ENCODE data around the gene DDAH2. TPM values are rescaled to one million over a fixed set of nuclear protein-coding genes. Genes with fewer than 3 reads are reported as not detected.

The DDAH2 gene
- total and polyA plus RNA-seq, 8 donors: 33.3 to 133 (median 65.8) TPM

- 0 to 15% (median 11%) methylated on average over 3 to 15 of the region's 15 CpGs for WGBS, 5 donors
- H3K27ac ChIP-seq: peak within 1 kb of the TSS; percentile 78 to 90 (median 84)
- no peaks in the 10 kb centered on the region for H3K9me3 ChIP-seq
- H3K27me3 ChIP-seq: no peaks in the 10 kb centered on the region
- H3K4me1 ChIP-seq: peaks cover 28 to 44% (median 35%) of the 10 kb centered on the region in 4 donors
- DNase-seq: peak; percentile 89 to 94
- peak within 1 kb of the TSS in 2 of 4 donors; percentile 1 to 24 for H3K4me3 ChIP-seq
- intact Hi-C loops (cut with DNase I; ENCODE audit: low total_unique reads): no loop called here
- peaks cover 32 to 44% (median 43%) of the 10 kb centered on the region in 4 donors for H3K36me3 ChIP-seq
- TF ChIP-seq POLR2A (IDR thresholded peaks at IDR 0.05) (peak in 1 of 4 donors; percentile 34), CTCF (IDR thresholded peaks at IDR 0.05) (no peak), POLR2AphosphoS5 (IDR thresholded peaks at IDR 0.05) (peak in 1 of 3 donors; percentile 83)
These were observed 48.0 kb upstream of the DDAH2 start, which contains the start of gene VWA7 for GRCh38 chr6:31776989-31777666. VWA7 (minus strand) TSS chr6:31777328; CDS start chr6:31776779, 549 bp downstream.

DNA sequence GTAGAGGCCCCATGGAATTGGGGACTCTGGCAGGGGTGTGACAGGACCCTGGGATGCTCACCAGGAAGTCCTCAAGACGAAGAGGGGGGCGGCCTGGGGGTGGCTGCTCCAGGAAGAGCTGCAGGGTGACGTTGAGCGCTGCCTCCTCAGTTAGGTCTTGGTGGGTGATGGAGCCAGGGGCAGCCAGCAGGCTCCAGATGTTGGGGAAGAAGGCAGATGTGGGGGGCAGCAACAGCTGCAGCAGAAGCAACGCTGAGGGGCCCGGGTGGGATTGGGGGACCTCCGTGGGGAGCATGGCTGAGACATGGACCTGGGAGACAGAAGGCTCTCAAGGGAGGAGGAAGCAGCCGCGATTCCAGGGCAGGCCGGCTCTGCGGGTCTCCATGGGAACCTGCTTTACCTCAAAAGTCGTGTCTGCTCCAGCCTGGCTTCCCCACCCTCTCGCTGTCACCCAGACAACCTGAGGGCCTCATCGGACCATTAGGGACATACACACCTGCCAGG, 47.4 kb upstream of the DDAH2 start:
- H3K9me3 ChIP-seq: no peaks in the 10 kb centered on the region
- H3K27me3 ChIP-seq: no peaks in the 10 kb centered on the region
- peaks cover 28 to 38% (median 37%) of the 10 kb centered on the region in 4 donors for H3K36me3 ChIP-seq
- TF ChIP-seq CTCF (IDR thresholded peaks at IDR 0.05): no peak
- TF ChIP-seq EP300 (IDR thresholded peaks at IDR 0.05): no peak
- no peak for TF ChIP-seq POLR2A (IDR thresholded peaks at IDR 0.05)
- TF ChIP-seq POLR2AphosphoS5 (IDR thresholded peaks at IDR 0.05): no peak
- peak overlapping the region in 2 of 4 donors; percentile 1 to 24 for H3K4me3 ChIP-seq
- intact Hi-C loops (cut with DNase I; ENCODE audit: low total_unique reads): no loop called here
- 25 to 37% (median 33%) methylated on average over 14 of the region's 14 CpGs for WGBS, 5 donors
- no peak for DNase-seq
- peaks cover 28 to 44% (median 35%) of the 10 kb centered on the region in 4 donors for H3K4me1 ChIP-seq
- peak overlapping the region; percentile 78 to 90 (median 84) for H3K27ac ChIP-seq

DNA sequence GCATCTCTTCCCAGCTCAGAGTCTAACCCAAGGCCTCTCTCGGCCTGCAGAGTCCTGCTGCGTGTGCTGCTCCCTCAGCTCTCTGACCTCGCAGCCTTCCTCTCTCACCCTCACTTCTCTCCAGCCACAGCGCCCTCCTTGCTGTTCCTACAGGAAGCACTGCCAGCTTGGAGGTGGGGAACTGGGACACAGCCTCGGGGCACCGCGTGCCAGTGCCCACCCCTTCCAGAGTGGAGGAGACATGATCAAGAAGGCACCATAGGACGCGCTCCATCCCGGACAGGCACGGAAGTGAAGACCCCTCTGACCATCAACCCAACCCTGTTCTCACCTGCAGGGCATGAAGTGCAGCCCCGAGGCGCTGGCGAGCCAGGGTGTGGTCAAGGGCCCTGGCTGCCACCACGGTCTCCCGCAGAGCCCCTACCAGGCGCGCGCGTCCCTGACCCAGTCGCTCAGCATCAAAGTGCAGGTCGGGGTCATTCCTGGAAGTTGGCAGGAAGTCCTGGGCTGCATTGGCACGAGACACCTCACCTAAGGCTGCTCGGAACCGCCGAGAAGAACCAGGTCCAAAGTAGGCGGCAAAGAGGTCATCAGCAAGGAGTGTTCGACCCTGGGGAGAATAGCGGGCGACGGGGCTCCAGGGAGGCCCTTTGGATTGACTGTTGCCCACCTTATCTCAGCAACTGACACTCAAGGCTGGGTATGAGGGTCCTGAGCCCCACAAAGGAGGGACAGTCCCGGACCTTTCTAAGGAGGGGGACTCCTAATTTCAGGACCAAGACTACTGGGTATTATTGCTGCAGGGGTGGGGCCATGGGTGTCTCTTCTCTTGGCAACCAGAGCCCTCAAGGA, 46.8 kb upstream of the DDAH2 start:
- peaks cover 28 to 44% (median 35%) of the 10 kb centered on the region in 4 donors for H3K4me1 ChIP-seq
- WGBS, 5 donors: 53 to 72% (median 61%) methylated on average over 20 to 32 of the region's 32 CpGs
- no peak overlapping the region for H3K4me3 ChIP-seq
- TF ChIP-seq CTCF (IDR thresholded peaks at IDR 0.05) (no peak), EP300 (IDR thresholded peaks at IDR 0.05) (no peak)
- no peaks in the 10 kb centered on the region for H3K27me3 ChIP-seq
- intact Hi-C loops (cut with DNase I; ENCODE audit: low total_unique reads): no loop called here
- H3K36me3 ChIP-seq: peaks cover 22 to 31% (median 30%) of the 10 kb centered on the region in 4 donors
- H3K9me3 ChIP-seq: no peaks in the 10 kb centered on the region
- DNase-seq: no peak
- H3K27ac ChIP-seq: peak overlapping the region; percentile 78 to 90 (median 84)

GRCh38 chr6:31775184-31775583, 46.1 kb upstream of the DDAH2 start:
- TF ChIP-seq EP300 (IDR thresholded peaks at IDR 0.05) (no peak), POLR2A (IDR thresholded peaks at IDR 0.05) (no peak), POLR2AphosphoS5 (IDR thresholded peaks at IDR 0.05) (peak in 2 of 3 donors; percentile 58 to 59), CTCF (IDR thresholded peaks at IDR 0.05) (peak in 2 of 7 experiments; percentile 22 to 36)
- WGBS, 5 donors: 32 to 59% (median 44%) methylated on average over 4 of the region's 4 CpGs
- Histone ChIP-seq H3K4me3 (no peak overlapping the region), H3K27me3 (no peaks in the 10 kb centered on the region), H3K9me3 (no peaks in the 10 kb centered on the region), H3K27ac (peak overlapping the region; percentile 78 to 90 (median 84)), H3K4me1 (peaks cover 28 to 49% (median 35%) of the 10 kb centered on the region in 4 donors), H3K36me3 (peaks cover 15 to 24% (median 24%) of the 10 kb centered on the region in 4 donors)
- peak; percentile 73 to 84 for DNase-seq
- intact Hi-C loops (cut with DNase I; ENCODE audit: low total_unique reads): no loop called here

All from stomach (tissue), 9 donors.